NCI-H524 (cell line): ENCODE results near the gene MUC5AC.
"Not testable (repeated sequence)": the region's sequence is repeated elsewhere in the genome, so short reads cannot be mapped to it uniquely, and the experiment has no call there.

Source experiments
- DNase-seq, 2 experiments: peaks; one replicate each; lab custom pipeline; 2025; lab: John Stamatoyannopoulos, UW

Gene MUC5AC

GRCh38 chr11:1236316-1237127 is 78.8 kb downstream of the MUC5AC start:
- DNase-seq = no peak

- DNase-seq = no peak
Observed at GRCh38 chr11:1237128-1237580, 79.4 kb downstream of the MUC5AC start.

GRCh38 chr11:1237851-1238250 is 80.1 kb downstream of the MUC5AC start:
- no peak for DNase-seq

- DNase-seq = no peak
Observed at GRCh38 chr11:1238767-1239595, 81.2 kb downstream of the MUC5AC start.

- DNase-seq = no peak
Observed at GRCh38 chr11:1239596-1240205, 81.9 kb downstream of the MUC5AC start.

GRCh38 chr11:1240771-1241170 is 83.0 kb downstream of the MUC5AC start:
- DNase-seq = no peak

- no peak for DNase-seq
Observed at GRCh38 chr11:1241706-1242105, 84.0 kb downstream of the MUC5AC start.

GRCh38 chr11:1242289-1242688 is 84.5 kb downstream of the MUC5AC start:
- DNase-seq = no peak

GRCh38 chr11:1242751-1243150 is 85.0 kb downstream of the MUC5AC start:
- not testable (repeated sequence) for DNase-seq

- not testable (repeated sequence) for DNase-seq
Observed at GRCh38 chr11:1243521-1243920, 85.8 kb downstream of the MUC5AC start.

GRCh38 chr11:1244557-1244956 is 86.8 kb downstream of the MUC5AC start:
- not testable (repeated sequence) for DNase-seq

GRCh38 chr11:1245717-1246116 is 88.0 kb downstream of the MUC5AC start:
- not testable (repeated sequence) for DNase-seq

- not testable (repeated sequence) for DNase-seq
Observed at GRCh38 chr11:1246301-1246700, 88.5 kb downstream of the MUC5AC start.

GRCh38 chr11:1247026-1247425 is 89.3 kb downstream of the MUC5AC start:
- not testable (repeated sequence) for DNase-seq

GRCh38 chr11:1248951-1249350 is 91.2 kb downstream of the MUC5AC start:
- not testable (repeated sequence) for DNase-seq

GRCh38 chr11:1250411-1250810 is 92.7 kb downstream of the MUC5AC start:
- not testable (repeated sequence) for DNase-seq
